ENCODE results near the gene IL1RAPL2. TPM values are rescaled to one million over a fixed set of nuclear protein-coding genes. Genes with fewer than 3 reads are reported as not detected.

IL1RAPL2 gene
- total and polyA plus RNA-seq, 2 of the 8 experiments (the other 6 are each of a cell fraction or from before 2014, with no cell fraction given): 0.20 to 1.3 TPM

- no peak for TF ChIP-seq TAF1 (IDR thresholded peaks at IDR 0.05; ENCODE audit: low read depth, low read length)
- TF ChIP-seq POU5F1 (IDR thresholded peaks at IDR 0.05; ENCODE audit: low read depth, low read length): no peak
Measured at GRCh38 chrX:105753411-105753810, 1187.4 kb downstream of the IL1RAPL2 start (continued).

Data from H1 (cell line).